Measurements from ENCODE around the gene UBN2. TPM values are rescaled to one million over a fixed set of nuclear protein-coding genes. Genes with fewer than 3 reads are reported as not detected.

UBN2 gene
- total and polyA plus RNA-seq, 2 of the 13 experiments (the other 11 are each of a cell fraction or from before 2014, with no cell fraction given): 5.6 to 5.7 TPM

DNA sequence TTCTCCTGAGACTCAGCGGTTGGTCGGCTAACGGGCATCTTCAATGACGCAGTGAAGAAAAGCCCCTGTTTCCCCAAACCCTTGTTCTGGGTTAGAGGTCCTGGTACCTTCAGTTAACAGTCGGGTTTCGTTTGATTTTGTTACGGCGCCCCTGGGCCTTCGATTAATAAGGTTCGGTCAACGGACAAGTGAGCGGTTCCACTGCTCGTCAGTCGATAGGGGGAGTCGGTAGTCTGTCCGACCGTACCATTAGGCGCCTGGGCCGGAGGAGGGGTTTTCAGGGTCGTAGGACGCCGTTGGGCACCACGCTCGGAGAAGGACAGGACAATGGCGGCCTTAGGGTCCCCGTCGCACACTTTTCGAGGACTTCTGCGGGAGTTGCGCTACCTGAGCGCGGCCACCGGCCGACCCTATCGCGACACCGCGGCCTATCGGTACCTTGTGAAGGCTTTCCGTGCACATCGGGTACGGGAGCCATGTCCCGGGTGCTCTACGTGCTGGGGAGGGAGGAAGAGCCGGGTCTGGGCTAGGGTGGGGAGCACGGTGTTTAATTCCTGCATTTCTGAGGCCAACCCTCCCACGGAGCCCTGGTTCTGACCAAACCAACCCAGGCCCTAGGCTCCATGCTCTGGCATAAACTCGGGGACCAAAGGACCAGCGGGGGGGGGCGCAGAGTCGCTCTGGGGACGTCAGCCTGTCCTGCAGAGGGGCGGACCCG, 110.2 kb downstream of the UBN2 start, which contains the start of gene FMC1 (continued):
- TF ChIP-seq, protein P1, sequence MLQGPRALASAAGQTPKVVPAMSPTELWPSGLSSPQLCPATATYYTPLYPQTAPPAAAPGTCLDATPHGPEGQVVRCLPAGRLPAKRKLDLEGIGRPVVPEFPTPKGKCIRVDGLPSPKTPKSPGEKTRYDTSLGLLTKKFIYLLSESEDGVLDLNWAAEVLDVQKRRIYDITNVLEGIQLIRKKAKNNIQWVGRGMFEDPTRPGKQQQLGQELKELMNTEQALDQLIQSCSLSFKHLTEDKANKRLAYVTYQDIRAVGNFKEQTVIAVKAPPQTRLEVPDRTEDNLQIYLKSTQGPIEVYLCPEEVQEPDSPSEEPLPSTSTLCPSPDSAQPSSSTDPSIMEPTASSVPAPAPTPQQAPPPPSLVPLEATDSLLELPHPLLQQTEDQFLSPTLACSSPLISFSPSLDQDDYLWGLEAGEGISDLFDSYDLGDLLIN (CRISPR knock-in tag; IDR thresholded peaks at IDR 0.05; ENCODE audit: borderline replicate concordance): no peak
- TF ChIP-seq, protein P2, sequence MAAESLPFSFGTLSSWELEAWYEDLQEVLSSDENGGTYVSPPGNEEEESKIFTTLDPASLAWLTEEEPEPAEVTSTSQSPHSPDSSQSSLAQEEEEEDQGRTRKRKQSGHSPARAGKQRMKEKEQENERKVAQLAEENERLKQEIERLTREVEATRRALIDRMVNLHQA (CRISPR knock-in tag; IDR thresholded peaks at IDR 0.05): no peak
- TF ChIP-seq YY1 (IDR thresholded peaks at IDR 0.05; ENCODE audit: insufficient read depth, insufficient replicate concordance, low read depth, low read length) (peak; percentile 87), TAF1 (CRISPR knock-in tag; IDR thresholded peaks at IDR 0.05) (peak; percentile 90), ZFP36L2 (CRISPR knock-in tag; IDR thresholded peaks at IDR 0.05) (0 out of 2 replicates have a peak, but pooled peaks have one; percentile 29), ZNF724P (CRISPR knock-in tag; IDR thresholded peaks at IDR 0.05; ENCODE audit: borderline replicate concordance) (no peak), PCBP2 (optimal IDR thresholded peaks at IDR 0.05; ENCODE audit: low read depth, low read length, poor library complexity, severe bottlenecking) (no peak), CC2D1A (CRISPR knock-in tag; IDR thresholded peaks at IDR 0.05) (no peak), ZNF749 (CRISPR knock-in tag; IDR thresholded peaks at IDR 0.05; ENCODE audit: borderline replicate concordance) (no peak), MTERF4 (CRISPR knock-in tag; IDR thresholded peaks at IDR 0.05) (peak; percentile 81; the same call in 1 of the 2 replicates), NR3C1 (CRISPR knock-in tag; IDR thresholded peaks at IDR 0.05) (no peak), ZSCAN31 (CRISPR knock-in tag; IDR thresholded peaks at IDR 0.05; ENCODE audit: low read depth) (peak; percentile 84), ZNF614 (CRISPR knock-in tag; IDR thresholded peaks at IDR 0.05; ENCODE audit: borderline replicate concordance) (peak; percentile 37; the same call in 1 of the 2 replicates), SOX5 (CRISPR knock-in tag; IDR thresholded peaks at IDR 0.05; ENCODE audit: borderline replicate concordance) (0 out of 2 replicates have a peak, but pooled peaks have one; percentile 21), ZNF446 (CRISPR knock-in tag; IDR thresholded peaks at IDR 0.05) (no peak), MIXL1 (CRISPR knock-in tag; IDR thresholded peaks at IDR 0.05) (0 out of 2 replicates have a peak, but pooled peaks have one; percentile 11), ASH2L (IDR thresholded peaks at IDR 0.05; ENCODE audit: insufficient read length, low read depth, low read length) (peak; percentile 86)
- TF ChIP-seq, protein P3, sequence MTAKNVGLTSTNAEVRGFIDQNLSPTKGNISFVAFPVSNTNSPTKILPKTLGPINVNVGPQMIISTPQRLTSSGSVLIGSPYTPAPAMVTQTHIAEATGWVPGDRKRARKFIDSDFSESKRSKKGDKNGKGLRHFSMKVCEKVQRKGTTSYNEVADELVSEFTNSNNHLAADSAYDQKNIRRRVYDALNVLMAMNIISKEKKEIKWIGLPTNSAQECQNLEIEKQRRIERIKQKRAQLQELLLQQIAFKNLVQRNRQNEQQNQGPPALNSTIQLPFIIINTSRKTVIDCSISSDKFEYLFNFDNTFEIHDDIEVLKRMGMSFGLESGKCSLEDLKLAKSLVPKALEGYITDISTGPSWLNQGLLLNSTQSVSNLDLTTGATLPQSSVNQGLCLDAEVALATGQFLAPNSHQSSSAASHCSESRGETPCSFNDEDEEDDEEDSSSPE (CRISPR knock-in tag; IDR thresholded peaks at IDR 0.05): peak; percentile 57
- TF ChIP-seq, protein P4, sequence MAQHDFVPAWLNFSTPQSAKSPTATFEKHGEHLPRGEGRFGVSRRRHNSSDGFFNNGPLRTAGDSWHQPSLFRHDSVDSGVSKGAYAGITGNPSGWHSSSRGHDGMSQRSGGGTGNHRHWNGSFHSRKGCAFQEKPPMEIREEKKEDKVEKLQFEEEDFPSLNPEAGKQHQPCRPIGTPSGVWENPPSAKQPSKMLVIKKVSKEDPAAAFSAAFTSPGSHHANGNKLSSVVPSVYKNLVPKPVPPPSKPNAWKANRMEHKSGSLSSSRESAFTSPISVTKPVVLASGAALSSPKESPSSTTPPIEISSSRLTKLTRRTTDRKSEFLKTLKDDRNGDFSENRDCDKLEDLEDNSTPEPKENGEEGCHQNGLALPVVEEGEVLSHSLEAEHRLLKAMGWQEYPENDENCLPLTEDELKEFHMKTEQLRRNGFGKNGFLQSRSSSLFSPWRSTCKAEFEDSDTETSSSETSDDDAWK (CRISPR knock-in tag; IDR thresholded peaks at IDR 0.05): no peak
- TF ChIP-seq, protein P5, sequence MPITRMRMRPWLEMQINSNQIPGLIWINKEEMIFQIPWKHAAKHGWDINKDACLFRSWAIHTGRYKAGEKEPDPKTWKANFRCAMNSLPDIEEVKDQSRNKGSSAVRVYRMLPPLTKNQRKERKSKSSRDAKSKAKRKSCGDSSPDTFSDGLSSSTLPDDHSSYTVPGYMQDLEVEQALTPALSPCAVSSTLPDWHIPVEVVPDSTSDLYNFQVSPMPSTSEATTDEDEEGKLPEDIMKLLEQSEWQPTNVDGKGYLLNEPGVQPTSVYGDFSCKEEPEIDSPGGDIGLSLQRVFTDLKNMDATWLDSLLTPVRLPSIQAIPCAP (CRISPR knock-in tag; IDR thresholded peaks at IDR 0.05; ENCODE audit: low read depth): no peak; the same call in 1 of the 2 replicates
- TF ChIP-seq, protein P6, sequence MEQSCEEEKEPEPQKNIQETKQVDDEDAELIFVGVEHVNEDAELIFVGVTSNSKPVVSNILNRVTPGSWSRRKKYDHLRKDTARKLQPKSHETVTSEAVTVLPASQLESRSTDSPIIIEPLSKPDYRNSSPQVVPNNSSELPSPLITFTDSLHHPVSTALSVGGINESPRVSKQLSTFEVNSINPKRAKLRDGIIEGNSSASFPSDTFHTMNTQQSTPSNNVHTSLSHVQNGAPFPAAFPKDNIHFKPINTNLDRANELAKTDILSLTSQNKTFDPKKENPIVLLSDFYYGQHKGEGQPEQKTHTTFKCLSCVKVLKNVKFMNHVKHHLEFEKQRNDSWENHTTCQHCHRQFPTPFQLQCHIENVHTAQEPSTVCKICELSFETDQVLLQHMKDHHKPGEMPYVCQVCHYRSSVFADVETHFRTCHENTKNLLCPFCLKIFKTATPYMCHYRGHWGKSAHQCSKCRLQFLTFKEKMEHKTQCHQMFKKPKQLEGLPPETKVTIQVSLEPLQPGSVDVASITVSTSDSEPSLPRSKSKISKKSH (CRISPR knock-in tag; IDR thresholded peaks at IDR 0.05; ENCODE audit: borderline replicate concordance): 0 out of 2 replicates have a peak, but pooled peaks have one; percentile 37
